Ishikawa (cell line): ENCODE results near the gene ATG16L1.

Experiments used
- CEBPB ChIP-seq: IDR thresholded peaks from 2 replicates; pipeline ENCODE4 v1.6.1; 2012
- CREB1 ChIP-seq: IDR thresholded peaks from 2 replicates; pipeline ENCODE4 v1.6.1; 2012; ENCODE audit warnings: low read depth
- EGR1 ChIP-seq: IDR thresholded peaks from 2 replicates; pipeline ENCODE4 v1.6.1; 2012
- EP300 ChIP-seq: IDR thresholded peaks from 2 replicates; pipeline ENCODE4 v1.6.1; 2012; ENCODE audit warnings: borderline replicate concordance
- FOXM1 ChIP-seq: IDR thresholded peaks from 2 replicates; pipeline ENCODE4 v1.6.1; 2012; ENCODE audit warnings: low read depth, borderline replicate concordance
- MAX ChIP-seq: IDR thresholded peaks from 2 replicates; pipeline ENCODE4 v1.6.1; 2012
- NFIC ChIP-seq: IDR thresholded peaks from 2 replicates; pipeline ENCODE4 v1.6.1; 2012
- RAD21 ChIP-seq: IDR thresholded peaks from 2 replicates; pipeline ENCODE4 v1.6.1; 2012; ENCODE audit warnings: low read depth
- TAF1 ChIP-seq: IDR thresholded peaks from 2 replicates; pipeline ENCODE4 v1.6.1; 2012; ENCODE audit warnings: low read depth, mild to moderate bottlenecking
- TCF12 ChIP-seq: IDR thresholded peaks from 2 replicates; pipeline ENCODE4 v1.6.1; 2012; ENCODE audit warnings: low read depth
- TEAD4 ChIP-seq: IDR thresholded peaks from 2 replicates; pipeline ENCODE4 v1.6.1; 2012
- USF1 ChIP-seq: IDR thresholded peaks from 2 replicates; pipeline ENCODE4 v1.6.1; 2012
- YY1 ChIP-seq: IDR thresholded peaks from 2 replicates; pipeline ENCODE4 v1.6.1; 2012; ENCODE audit warnings: low read depth
- ZBTB7A ChIP-seq: IDR thresholded peaks from 2 replicates; pipeline ENCODE4 v1.6.1; 2012; ENCODE audit warnings: low read depth

GRCh38 chr2:233301811-233302210, 50.3 kb downstream of the ATG16L1 start:
- TF ChIP-seq MAX (no peak), EGR1 (no peak), TCF12 (no peak), TEAD4 (no peak), EP300 (no peak), TAF1 (no peak), YY1 (no peak), NFIC (no peak), RAD21 (no peak), CREB1 (no peak), CEBPB (no peak), ZBTB7A (no peak), USF1 (no peak), FOXM1 (no peak)
